GM12892 (cell line): Measurements from ENCODE around the gene PRDM16.

Experiments used
- POLR2A ChIP-seq: IDR thresholded peaks from 2 replicates; pipeline ENCODE4 v1.6.1; 2011; ENCODE audit warnings: low read depth, low read length, control low read depth
- POLR2AphosphoS5 ChIP-seq: IDR thresholded peaks from 2 replicates; pipeline ENCODE4 v1.6.1; 2011; ENCODE audit warnings: low read depth, low read length, control low read depth
- TAF1 ChIP-seq: IDR thresholded peaks from 2 replicates; pipeline ENCODE4 v1.6.1; 2011; ENCODE audit warnings: low read depth, mild to moderate bottlenecking, control low read depth, low read length, borderline replicate concordance

GRCh38 chr1:3216015-3216391, 147.0 kb downstream of the PRDM16 start:
- TF ChIP-seq POLR2AphosphoS5 (no peak), POLR2A (no peak), TAF1 (no peak)
